GM12878 (cell line): Measurements from ENCODE around the gene PILRB. TPM values are rescaled to one million over a fixed set of nuclear protein-coding genes. Genes with fewer than 3 reads are reported as not detected.

Experiments
- ATAC-seq: fragments of 200-7000 bp; cut with Tn5 transposase; 3 replicates; pipeline ENCODE4 v1.9.1; 2020; ENCODE audit warnings: mild to moderate bottlenecking, moderate library complexity
- BruUV-seq: library from RNA; stranded (reverse); fragments of 400-500 nt; replicated peaks from 2 replicates; lab custom pipeline; 2021; lab: Mats Ljungman, UMichigan
- CTCF ChIA-PET: fragments of 300-600 bp; sonication (Branson Sonifier 250); formaldehyde crosslinking; extraction: SDS; loops from one replicate; lab custom pipeline; 2021; ENCODE audit warnings: inconsistent platforms; lab: Yijun Ruan, JAX
- POLR2A ChIA-PET: fragments of 350-600 bp; formaldehyde crosslinking; extraction: SDS; loops from one replicate; lab custom pipeline; 2021; ENCODE audit warnings: inconsistent platforms; lab: Charles Lee
- RAD21 ChIA-PET: fragments of 300-600 bp; sonication (Branson Sonifier 250); formaldehyde crosslinking; loops from one replicate; lab custom pipeline; 2023; ENCODE audit warnings: antibody characterized with exemption; ENCODE audit not compliant: unreplicated experiment; lab: Charles Lee
- SMC1A ChIA-PET: fragments of 300-600 bp; sonication (Branson Sonifier 250); formaldehyde crosslinking; loops from one replicate; lab custom pipeline; 2023; ENCODE audit not compliant: unreplicated experiment, uncharacterized antibody; lab: Charles Lee
- DNase-seq: peaks from one replicate; pipeline ENCODE4 v3.0.0-alpha.2; 2011; ENCODE audit warnings: low read depth, low spot score
- FAIRE-seq: peaks from 3 replicates; lab custom pipeline; 2011; peaks lifted over from hg19 to GRCh38; lab: Jason Lieb, UNC
- H2AFZ ChIP-seq: 2 replicates; pipeline ENCODE4 v1.6.0; 2011; ENCODE audit warnings: low read depth, low read length, control low read depth; ENCODE audit not compliant: control insufficient read depth
- H3K27ac ChIP-seq: 2 replicates; pipeline ENCODE4 v1.5.1; 2011; ENCODE audit warnings: control low read depth; ENCODE audit not compliant: control insufficient read depth, insufficient read depth
- H3K27me3 ChIP-seq, 2 experiments: replicated peaks in 1 of 2; 2 replicates each; pipeline versions ENCODE4 v1.6.0 to v1.6.1; 2011; ENCODE audit warnings: low read length in 1 of 2; ENCODE audit not compliant: control insufficient read depth in 2 of 2, insufficient read depth in 2 of 2
- H3K36me3 ChIP-seq, 2 experiments: 2 replicates each; pipeline ENCODE4 v1.5.1; 2011; ENCODE audit warnings: low read length in 1 of 2; ENCODE audit not compliant: control insufficient read depth in 2 of 2, insufficient read depth in 2 of 2
- H3K4me1 ChIP-seq: 2 replicates; pipeline ENCODE4 v1.6.1; 2011; ENCODE audit warnings: mild to moderate bottlenecking, low read length, moderate library complexity, mixed read lengths; ENCODE audit not compliant: control insufficient read depth, insufficient read depth
- H3K4me2 ChIP-seq: 2 replicates; pipeline ENCODE4 v1.6.0; 2011; ENCODE audit warnings: control low read depth; ENCODE audit not compliant: control insufficient read depth, insufficient read depth
- H3K4me3 ChIP-seq: fragments of 200-600 bp; sonication (generic); 2 replicates; pipeline ENCODE4 v1.5.1; 2016
- H3K79me2 ChIP-seq: 2 replicates; pipeline ENCODE4 v1.6.0; 2011; ENCODE audit warnings: low read length; ENCODE audit not compliant: control insufficient read depth, insufficient read depth
- H3K9ac ChIP-seq: 2 replicates; pipeline ENCODE4 v1.8.0; 2011; ENCODE audit warnings: low read length, control low read depth, mixed read lengths; ENCODE audit not compliant: control insufficient read depth, insufficient read depth
- H3K9me3 ChIP-seq: replicated peaks from 3 replicates; pipeline ENCODE4 v1.5.1; 2011; ENCODE audit warnings: mild to moderate bottlenecking, low read length; ENCODE audit not compliant: control insufficient read depth, insufficient read depth
- H4K20me1 ChIP-seq: 2 replicates; pipeline ENCODE4 v1.6.0; 2011; ENCODE audit not compliant: control insufficient read depth, insufficient read depth
- BACH1 ChIP-seq: fragments of 450-650 bp; IDR thresholded peaks from 2 replicates; pipeline ENCODE4 v1.6.1; 2017; ENCODE audit warnings: mild to moderate bottlenecking, borderline replicate concordance
- CHD4 ChIP-seq: fragments of 200-600 bp; sonication (generic); IDR thresholded peaks from 2 replicates; pipeline ENCODE4 v1.6.1; 2016; ENCODE audit warnings: mild to moderate bottlenecking
- ESRRA ChIP-seq: IDR thresholded peaks from 2 replicates; pipeline ENCODE4 v1.6.1; 2012; ENCODE audit warnings: mild to moderate bottlenecking, low read length, improper control_type of control experiment
- FOS ChIP-seq: IDR thresholded peaks from 3 replicates; pipeline ENCODE4 v1.6.1; 2011; ENCODE audit warnings: borderline replicate concordance; ENCODE audit not compliant: insufficient read length; ENCODE audit errors: extremely low read depth
- IKZF1 ChIP-seq: fragments of 450-650 bp; conservative IDR thresholded peaks from 2 replicates; pipeline ENCODE4 v1.6.1; 2017; ENCODE audit warnings: antibody characterized with exemption, mild to moderate bottlenecking
- IKZF2 ChIP-seq, 2 experiments: fragments of 450-650 bp; IDR thresholded peaks; 2 replicates each; pipeline ENCODE4 v1.6.1; 2017; ENCODE audit warnings: mild to moderate bottlenecking in 2 of 2, moderate library complexity in 2 of 2
- IRF3 ChIP-seq: fragments of 450-650 bp; IDR thresholded peaks from 2 replicates; pipeline ENCODE4 v1.6.1; 2014; ENCODE audit warnings: mild to moderate bottlenecking
- IRF4 ChIP-seq: IDR thresholded peaks from 2 replicates; pipeline ENCODE4 v1.6.1; 2011; ENCODE audit warnings: low read depth, low read length
- MEF2A ChIP-seq: IDR thresholded peaks from 2 replicates; pipeline ENCODE4 v1.6.1; 2011; ENCODE audit warnings: low read depth, mild to moderate bottlenecking, low read length, moderate library complexity; ENCODE audit not compliant: insufficient read depth
- RUNX3 ChIP-seq: IDR thresholded peaks from 2 replicates; pipeline ENCODE4 v1.6.1; 2012; ENCODE audit warnings: low read length, inconsistent platforms
- SMARCA5 ChIP-seq: fragments of 450-650 bp; IDR thresholded peaks from 2 replicates; pipeline ENCODE4 v1.6.1; 2017; ENCODE audit warnings: mild to moderate bottlenecking
- SPI1 ChIP-seq: IDR thresholded peaks from 2 replicates; pipeline ENCODE4 v1.6.1; 2011; ENCODE audit warnings: low read depth, mild to moderate bottlenecking, low read length, moderate library complexity, borderline replicate concordance; ENCODE audit not compliant: insufficient read depth
- SREBF2 ChIP-seq: IDR thresholded peaks from 2 replicates; pipeline ENCODE4 v1.6.1; 2012; ENCODE audit warnings: mild to moderate bottlenecking, low read length
- TARDBP ChIP-seq: IDR thresholded peaks from 2 replicates; pipeline ENCODE4 v1.6.1; 2016; ENCODE audit warnings: borderline replicate concordance
- ZNF384 ChIP-seq: IDR thresholded peaks from 2 replicates; pipeline ENCODE4 v1.6.1; 2012; ENCODE audit warnings: low read depth, mild to moderate bottlenecking, low read length, improper control_type of control experiment, borderline replicate concordance
- WGBS: methylation state at CpG from one replicate; pipeline ENCODE4 v1.1.6; 2016; ENCODE audit warnings: low lambda C conversion rate; ENCODE audit not compliant: insufficient replicate concordance, insufficient coverage; ENCODE audit errors: missing lambda C conversion rate; 5-methylcytosine and 5-hydroxymethylcytosine counted together
- in situ Hi-C: fragments of 300-500 bp; cut with MboI; formaldehyde crosslinking; loops from 9 replicates; pipeline ENCODE4 v1.14.3; 2018; ENCODE audit warnings: mixed read lengths
- intact Hi-C: fragments of 100-400 bp; cut with micrococcal nuclease; formaldehyde crosslinking; loops from one replicate; pipeline ENCODE4 v1.14.2; 2022; ENCODE audit not compliant: unreplicated experiment
- polyA plus RNA-seq, 11 experiments: library from polyadenylated mRNA; depleted of rRNA in 4 of 11; unstranded in 6 of 11; stranded (reverse) in 5 of 11; fragments of >200 nt; fragmentation: Nextera tagmentation in 4 of 11; fragmentation: Illumina TruSeq in 1 of 11; extraction: Ambion mirVana in 4 of 11; extraction: Trizol in 1 of 11; gene quantifications; 1 replicate in 1 of 11; 2 replicates in 10 of 11; pipeline versions ENCODE4 v1.2.1 to v1.2.3, GENCODE V29; 2011 to 2016; ENCODE audit warnings: inconsistent platforms in 2 of 11, missing spikeins in 2 of 11, low read depth in 1 of 11
- total RNA-seq, 4 experiments: library from RNA; depleted of rRNA in 3 of 4; stranded (reverse); fragments of >200 nt in 3 of 4; fragmentation: Illumina TruSeq in 1 of 4; extraction: Trizol in 1 of 4; gene quantifications; 2 replicates each; pipeline versions ENCODE4 v1.2.1 to v1.2.3, GENCODE V29; 2013 to 2021

The PILRB gene
- total and polyA plus RNA-seq, 10 of the 15 experiments (the other 5 are each of a cell fraction or from before 2014, with no cell fraction given), result 2.6 to 50.3 (median 22.0) TPM

GRCh38 chr7:100393233-100393905 is 35.5 kb downstream of the PILRB start:
- WGBS, result 73% methylated on average over 4 of the region's 4 CpGs
- Histone ChIP-seq H3K4me3 (no peak overlapping the region), H3K79me2 (no peaks in the 10 kb centered on the region), H3K4me1 (peaks cover 33% of the 10 kb centered on the region), H3K4me2 (peak overlapping the region; percentile 11), H3K9ac (no peak overlapping the region), H3K27ac (no peak overlapping the region), H2AFZ (no peak overlapping the region), H3K27me3 (no peaks in the 10 kb centered on the region), H4K20me1 (no peaks in the 10 kb centered on the region), H3K36me3 (peaks cover 0 to 2% of the 10 kb centered on the region in 2 experiments; a peak in 2 of 4 replicates), H3K9me3 (no peaks in the 10 kb centered on the region)
- no peak for DNase-seq
- peak; percentile 59 for FAIRE-seq
- SMC1A ChIA-PET, result interaction anchor here (0.7 to 2.5 kb wide), 10 partner anchors 10 to 28 kb away, joined by 3 to 13 read pairs (median 6); no protein-coding TSS in a partner anchor
- RAD21 ChIA-PET, result interaction anchor here (0.6 to 2.8 kb wide), 7 partner anchors 9 to 261 kb away, joined by 3 to 14 read pairs (median 4); no protein-coding TSS in a partner anchor
- intact Hi-C loops, result no loop called here
- ATAC-seq, result peak; percentile 26
- TF ChIP-seq CHD4 (no peak), SPI1 (peak; percentile 57), BACH1 (no peak), FOS (no peak), SREBF2 (no peak), IRF4 (no peak), IRF3 (no peak), MEF2A (no peak), ESRRA (no peak), TARDBP (no peak), IKZF2 (IDR thresholded peaks at IDR 0.05) (peak; percentile 35 to 48; a peak in 3 of 4 replicates), ZNF384 (no peak), RUNX3 (no peak), IKZF1 (0 out of 2 replicates have a peak, but pooled peaks have one; percentile 39), SMARCA5 (peak; percentile 58; the same call in 1 of the 2 replicates)
- in situ Hi-C loops, result no loop called here
- CTCF ChIA-PET, result interaction anchor here (0.6 to 2.5 kb wide), 5 partner anchors 9 to 28 kb away, joined by 3 to 18 read pairs (median 7); no protein-coding TSS in a partner anchor
- POLR2A ChIA-PET, result interaction anchor here (0.6 to 2.2 kb wide), 11 partner anchors 7 to 38 kb away, joined by 3 to 11 read pairs (median 3); partner anchors contain the start of gene ZCWPW1
- BruUV-seq, result no TSS peak
